Stimulated activated CD8-positive, alpha-beta memory T cell treated with anti-CD3 and anti-CD28 coated beads, Interleukin-2, amount 100 ng/mL, for 1 hour (primary cell): ENCODE results near the gene TSKU.

Experiments
- DNase-seq, 2 donors: peaks; one replicate each; pipeline ENCODE4 v3.0.0-alpha.2; 2020; ENCODE audit warnings: low read depth in 2 of 2

TSKU gene

DNA sequence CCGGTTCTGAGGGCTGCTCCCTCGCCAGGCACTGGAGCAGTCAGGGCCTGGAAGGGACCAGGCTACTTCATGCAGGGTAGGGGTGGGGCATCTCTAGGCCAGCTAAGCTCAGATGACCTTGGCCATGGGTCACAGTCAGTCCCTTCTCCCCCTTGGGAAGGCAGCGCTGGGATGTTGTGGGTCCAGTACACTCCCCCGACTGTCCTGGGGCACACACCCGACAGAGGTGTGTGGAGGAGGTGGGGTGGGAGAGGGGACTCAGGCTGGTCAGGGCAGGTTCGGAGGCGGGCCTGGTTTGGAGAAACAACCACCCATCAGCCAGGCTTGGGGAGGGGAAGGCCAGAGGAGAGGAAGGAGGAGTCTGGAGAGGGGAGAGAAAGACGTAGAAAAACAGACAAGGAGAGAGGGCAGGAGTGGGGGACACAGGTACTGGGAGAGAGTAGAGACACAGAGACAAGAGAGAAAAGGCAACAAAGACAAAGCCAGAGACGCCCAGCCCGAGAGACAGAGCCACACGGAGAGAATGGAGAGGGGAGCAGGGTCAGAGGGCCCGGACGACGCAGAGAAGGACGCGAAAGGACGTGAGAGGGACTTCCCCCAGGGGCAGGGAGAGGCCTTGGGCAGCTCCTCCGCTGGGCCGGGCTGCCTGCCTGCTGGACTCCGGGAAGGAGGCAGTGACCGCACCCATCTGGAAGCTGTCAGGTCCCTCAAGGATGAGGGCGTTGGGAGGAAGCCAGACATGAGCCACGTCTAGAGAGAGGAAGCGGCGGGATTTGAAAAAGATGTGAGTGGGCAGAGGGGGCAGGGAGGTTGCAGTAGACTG is 30.6 kb upstream of the TSKU start:
- no peak for DNase-seq

DNA sequence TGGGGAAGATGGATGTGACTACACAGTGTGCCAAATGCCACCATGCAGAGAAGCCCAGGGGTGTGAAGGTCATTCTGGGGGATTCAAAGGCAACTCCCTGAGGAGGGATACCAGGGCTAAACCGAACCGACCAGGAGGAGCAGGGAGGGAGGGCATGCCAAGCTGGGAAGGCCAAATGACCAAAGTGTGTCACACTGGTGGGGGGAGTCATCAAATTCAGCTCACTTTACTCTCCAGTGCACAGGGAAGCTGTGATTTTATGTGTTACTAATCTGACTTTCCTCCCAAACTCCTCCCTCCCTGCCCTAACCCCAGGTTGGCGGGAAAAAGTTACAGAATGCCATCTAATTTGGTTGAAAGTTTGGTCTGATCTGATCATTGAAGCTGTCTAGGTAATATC is 29.7 kb upstream of the TSKU start:
- no peak for DNase-seq

- no peak for DNase-seq
Observed at GRCh38 chr11:76753950-76754349, 29.2 kb upstream of the TSKU start.

DNA sequence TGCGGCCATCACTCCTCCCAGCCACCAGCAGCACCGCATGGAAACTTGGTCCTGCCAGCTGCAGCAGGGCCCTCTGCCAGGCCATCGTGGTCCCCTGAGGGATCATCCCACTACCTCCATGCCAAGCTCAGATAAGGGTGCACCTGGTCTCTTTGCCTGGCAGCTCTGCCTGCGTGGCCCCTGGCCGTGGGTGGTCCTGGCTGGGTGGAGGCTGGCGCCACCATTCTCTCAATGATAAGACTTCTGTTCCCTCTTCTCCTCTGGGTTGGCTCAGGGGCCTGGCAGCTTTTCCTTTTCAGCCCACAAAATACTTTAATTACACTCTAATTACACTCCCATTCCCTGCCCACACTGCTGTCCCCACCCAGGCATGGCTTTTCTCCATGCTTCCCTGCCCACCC is 26.8 kb upstream of the TSKU start:
- no peak for DNase-seq

GRCh38 chr11:76758311-76758710 is 24.8 kb upstream of the TSKU start:
- no peak for DNase-seq

DNA sequence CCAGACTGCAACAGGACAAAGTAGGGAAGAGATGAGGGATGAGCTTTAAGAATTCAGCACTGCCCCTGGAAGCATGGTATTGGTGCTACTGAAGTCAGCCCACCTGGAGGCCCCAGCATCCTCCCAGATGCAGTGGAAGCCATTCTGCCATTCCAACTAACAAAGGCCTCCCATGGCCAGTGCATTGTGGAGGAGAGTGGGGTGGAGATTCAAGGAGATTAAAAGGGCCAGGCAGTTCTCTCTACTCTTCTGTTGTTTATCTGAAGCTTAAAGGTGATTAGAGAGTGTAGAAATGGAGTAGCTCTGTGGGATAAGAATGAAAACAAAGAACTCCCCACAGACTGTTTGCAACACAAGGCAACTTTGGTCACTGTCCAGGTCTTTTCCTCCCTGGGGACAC is 24.1 kb upstream of the TSKU start:
- no peak for DNase-seq

DNA sequence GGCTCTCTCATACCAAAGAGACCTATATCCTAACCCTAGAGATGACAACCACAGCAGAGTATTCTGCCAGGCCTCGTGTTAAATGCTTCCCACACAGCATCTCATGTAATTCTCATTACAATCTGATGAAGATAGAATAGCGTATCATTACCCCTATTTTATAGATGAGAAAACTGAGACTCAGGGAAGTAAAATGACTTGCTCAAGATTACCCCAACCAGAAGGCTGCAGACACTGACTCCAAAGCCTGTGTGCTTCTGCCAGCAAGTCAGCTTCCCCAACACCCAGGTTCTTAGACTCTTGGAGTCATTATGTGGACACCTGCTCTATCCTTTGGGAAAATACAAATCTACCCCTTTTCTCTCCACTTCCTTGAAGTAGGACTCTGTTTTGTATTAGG is 23.6 kb upstream of the TSKU start:
- DNase-seq, result no peak

DNA sequence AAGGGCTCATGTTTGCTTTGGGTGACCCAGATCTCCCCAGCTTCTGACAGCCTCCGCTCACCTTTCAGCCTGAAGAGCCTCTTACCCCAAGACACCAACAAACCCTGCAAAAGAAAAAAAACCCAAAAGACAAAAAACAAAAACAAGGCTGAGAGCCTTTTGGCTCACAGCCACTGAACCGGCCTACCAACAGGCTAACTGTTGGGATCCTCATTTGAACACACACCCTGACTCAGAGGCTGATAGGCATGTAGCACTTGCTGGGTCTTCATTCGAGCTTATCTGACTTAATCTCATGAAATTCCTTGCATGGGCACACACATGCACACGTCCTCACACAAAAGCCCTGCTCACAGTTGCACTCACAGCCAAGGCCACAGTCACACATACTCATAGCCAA is 22.9 kb upstream of the TSKU start:
- DNase-seq, result no peak

DNA sequence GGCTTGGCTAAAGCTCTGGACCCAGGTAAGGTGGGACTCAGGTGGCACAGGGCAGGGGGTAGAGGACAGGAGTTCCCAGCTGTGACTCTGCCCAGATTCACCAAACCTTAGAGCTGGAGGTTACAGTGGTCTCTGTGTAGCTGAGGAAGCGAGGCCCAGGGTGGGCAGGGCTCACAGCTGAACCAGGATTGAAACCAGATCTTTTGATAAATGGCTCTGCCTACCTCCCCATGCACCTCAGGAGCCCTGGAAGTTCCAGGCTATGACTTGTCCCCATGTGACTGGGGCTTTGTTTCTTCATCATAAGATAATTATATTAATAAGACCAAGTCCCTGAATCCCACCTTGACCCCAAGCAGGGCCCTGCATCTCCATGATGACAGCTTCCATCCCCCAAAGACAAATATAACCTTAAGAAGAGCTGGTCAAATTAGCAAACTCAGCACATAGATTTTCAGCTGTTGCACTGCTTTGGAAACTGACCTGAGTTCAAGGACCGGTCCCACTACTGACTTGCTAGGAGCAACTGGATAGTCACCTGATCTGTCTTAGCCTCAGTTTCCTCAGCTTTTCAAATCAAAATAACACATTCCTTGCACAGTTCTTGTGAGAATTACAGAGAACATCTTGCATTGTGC is 21.3 kb upstream of the TSKU start:
- no peak for DNase-seq

GRCh38 chr11:76762356-76762752 is 20.8 kb upstream of the TSKU start:
- no peak for DNase-seq

GRCh38 chr11:76762867-76763572 is 20.1 kb upstream of the TSKU start:
- DNase-seq, result no peak

DNA sequence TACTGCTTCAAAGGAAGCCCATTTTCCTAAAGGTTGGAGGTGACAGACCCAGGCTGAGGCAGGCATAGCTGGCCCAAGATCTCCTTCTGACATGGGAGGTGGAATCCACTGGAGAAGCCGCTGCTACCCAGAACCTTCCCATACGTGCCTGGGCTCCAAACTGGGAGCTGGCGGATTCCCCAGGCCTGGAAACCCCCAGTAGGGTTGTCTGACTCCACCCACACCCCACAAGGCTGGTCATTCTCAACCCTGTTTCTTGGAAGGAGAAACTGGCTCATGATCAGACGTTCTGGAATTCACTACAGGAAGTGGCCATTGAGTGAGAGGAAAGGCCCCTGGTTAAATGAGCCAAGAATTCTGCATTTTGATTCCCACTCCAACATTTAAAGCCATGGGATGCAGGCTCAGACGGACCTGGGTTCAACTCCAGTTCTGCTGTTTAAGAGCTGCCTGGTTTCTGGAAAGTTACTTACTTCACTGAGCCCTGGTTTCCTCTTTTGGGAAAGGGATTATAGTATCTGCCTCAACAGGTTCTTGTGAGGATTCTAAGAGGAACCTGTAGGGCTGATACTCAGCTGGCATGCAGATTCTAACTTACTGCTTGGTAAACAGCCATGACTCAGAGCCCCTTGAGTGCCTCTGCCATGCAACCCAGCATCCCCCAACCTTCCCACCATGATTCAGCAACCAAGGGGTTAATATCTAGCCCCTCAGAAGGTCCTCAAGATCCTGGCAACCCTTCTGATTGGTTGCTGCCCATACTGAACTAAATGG is 19.4 kb upstream of the TSKU start:
- DNase-seq, result no peak

- DNase-seq, result no peak
Observed at GRCh38 chr11:76764941-76765665, 18.1 kb upstream of the TSKU start.

- DNase-seq, result no peak
Observed at GRCh38 chr11:76765863-76766350, 17.2 kb upstream of the TSKU start.

GRCh38 chr11:76766521-76766920 is 16.6 kb upstream of the TSKU start:
- DNase-seq, result no peak

DNA sequence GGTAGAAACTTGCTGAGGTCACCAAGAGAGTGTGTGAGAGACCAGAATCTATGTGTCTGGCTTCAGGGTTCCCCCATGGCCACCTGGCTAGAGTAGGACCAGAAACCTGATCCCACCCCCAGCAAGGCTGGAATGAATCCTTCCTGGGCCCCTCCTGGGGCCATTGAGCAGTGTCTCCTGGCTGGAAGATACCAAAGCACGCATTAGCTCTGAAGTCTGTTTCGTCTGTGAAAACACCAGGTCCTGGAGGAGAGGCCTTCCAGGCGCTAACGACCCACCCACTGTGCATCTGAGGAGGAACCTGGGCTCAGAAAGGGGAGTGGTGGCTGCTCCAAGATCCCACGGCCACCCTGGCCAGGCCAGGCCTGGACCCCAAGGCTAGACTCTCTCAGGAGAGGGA is 15.5 kb upstream of the TSKU start:
- no peak for DNase-seq

DNA sequence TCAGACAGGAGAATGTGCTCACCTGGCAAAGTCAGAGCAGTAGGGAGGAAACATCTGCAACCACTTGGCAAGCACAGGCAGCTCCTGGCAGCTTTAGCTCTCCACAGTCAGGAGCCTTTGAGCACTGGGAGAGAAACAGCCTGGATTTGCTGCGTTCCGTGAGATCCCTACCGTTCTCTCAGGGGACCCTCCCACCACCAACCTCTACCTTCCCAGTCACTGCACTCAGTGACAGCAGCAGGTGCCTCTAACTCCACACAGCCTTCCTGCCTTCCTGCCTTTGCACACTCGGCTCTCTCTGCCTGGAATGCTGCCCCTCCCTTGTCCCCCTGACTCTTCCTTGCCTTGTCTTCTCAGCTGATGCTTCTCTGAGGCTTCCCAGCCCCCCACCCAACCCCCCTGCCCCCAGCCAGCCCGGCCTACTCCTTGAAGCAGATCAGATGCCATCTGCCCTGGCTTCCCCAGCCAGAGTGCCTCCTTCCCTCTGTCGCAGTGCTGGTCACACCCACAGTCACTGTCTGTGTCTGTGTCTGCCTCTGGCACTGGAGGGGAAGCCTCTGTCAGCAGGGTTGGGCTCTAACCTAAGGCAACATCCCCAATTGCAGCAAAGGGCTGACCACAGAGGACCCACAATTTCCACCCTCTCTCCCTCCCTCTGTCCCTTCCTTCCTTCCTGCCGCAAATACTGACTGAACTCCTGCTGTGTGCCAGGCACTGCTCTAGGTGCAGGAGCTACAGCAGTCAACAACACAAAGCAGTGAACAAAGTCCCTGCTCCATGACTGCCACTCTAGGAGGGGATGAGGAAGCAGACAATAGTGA is 14.9 kb upstream of the TSKU start:
- no peak for DNase-seq

- DNase-seq, result no peak
Observed at GRCh38 chr11:76768909-76769560, 14.1 kb upstream of the TSKU start.

DNA sequence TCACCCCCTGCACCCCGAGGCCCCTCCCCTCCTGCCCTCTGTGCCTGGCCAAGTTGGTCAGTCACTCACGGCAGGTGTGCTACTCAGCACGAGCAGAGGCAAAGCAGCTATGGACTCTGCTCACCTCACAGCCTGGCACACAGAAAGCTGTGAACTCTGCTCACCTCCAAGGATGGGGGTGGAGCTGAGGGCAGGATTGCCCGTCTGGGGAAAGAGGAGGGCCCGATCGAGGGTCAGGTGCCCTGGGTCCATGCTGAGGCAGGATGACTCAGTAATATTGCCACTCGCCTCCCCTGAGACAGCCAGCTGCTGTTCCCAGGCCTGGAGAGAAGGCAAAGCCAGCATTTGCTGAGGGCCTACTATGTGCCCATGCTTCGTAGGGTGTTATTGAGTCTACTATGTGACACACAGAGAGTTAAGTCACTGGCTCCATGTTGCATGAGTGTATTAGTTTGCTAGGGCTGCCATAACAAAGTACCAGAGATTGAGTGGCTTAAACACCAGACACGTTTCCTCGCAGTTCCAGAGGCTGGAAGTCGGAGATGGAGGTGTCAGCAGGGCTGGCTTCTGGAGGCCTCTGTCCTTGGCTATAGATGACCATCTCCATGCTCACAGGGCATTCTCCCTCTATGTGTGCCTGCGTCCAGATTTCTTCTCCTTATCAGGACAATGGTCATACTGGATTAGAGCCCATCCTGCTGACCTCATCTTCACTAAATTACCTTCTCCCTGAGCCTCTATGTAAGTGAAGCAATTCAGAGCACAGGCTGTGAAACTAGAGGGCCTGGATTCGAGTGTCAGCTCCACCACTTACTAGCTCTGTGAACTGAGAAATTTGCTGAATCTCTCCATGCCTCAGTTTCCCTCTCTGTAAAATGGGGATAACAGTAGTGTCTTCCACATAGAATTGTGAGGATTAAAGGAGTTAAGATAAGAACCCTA is 13.2 kb upstream of the TSKU start:
- no peak for DNase-seq
